Tibial artery (tissue), 4 donors: ENCODE measurements around the gene SCUBE1.

Experiments
- DNase-seq, 2 donors: peaks; one replicate each; pipeline ENCODE4 v3.0.0-alpha.2; 2019
- H3K27ac ChIP-seq, 2 donors: fragments of 200-600 bp; sonication (generic) in 1 of 2; 1 replicate in 1 of 2; 2 replicates in 1 of 2; pipeline ENCODE4 v1.5.1; 2018 to 2019; ENCODE audit warnings: mild to moderate bottlenecking in 1 of 2
- H3K27me3 ChIP-seq, 2 donors: fragments of 200-600 bp; sonication (generic) in 1 of 2; one replicate each; pipeline versions ENCODE4 v1.5.1 to v1.6.0; 2016 to 2019
- H3K36me3 ChIP-seq, 3 donors: fragments of 200-600 bp; sonication (generic) in 2 of 3; one replicate each; pipeline ENCODE4 v1.5.1; 2016 to 2019; ENCODE audit warnings: mild to moderate bottlenecking in 2 of 3
- H3K4me1 ChIP-seq, 4 donors: fragments of 200-600 bp; sonication (generic) in 2 of 4; 1 replicate in 3 of 4; 2 replicates in 1 of 4; pipeline ENCODE4 v1.5.1; 2016 to 2019
- H3K4me3 ChIP-seq, 2 donors: fragments of 200-600 bp; sonication (generic) in 1 of 2; 1 replicate in 1 of 2; 2 replicates in 1 of 2; pipeline ENCODE4 v1.5.1; 2018 to 2019; ENCODE audit warnings: mild to moderate bottlenecking in 2 of 2
- H3K9me3 ChIP-seq, 3 donors: fragments of 200-600 bp; sonication (generic) in 1 of 3; one replicate each; pipeline ENCODE4 v1.5.1; 2016 to 2019
- CTCF ChIP-seq, 2 experiments: fragments of 200-600 bp in 1 of 2; fragments of 450-650 bp in 1 of 2; IDR thresholded peaks; one replicate each; pipeline ENCODE4 v1.5.1; 2017 to 2019; ENCODE audit warnings: antibody characterized with exemption in 2 of 2, mild to moderate bottlenecking in 1 of 2, moderate library complexity in 1 of 2
- intact Hi-C: fragments of 100-400 bp; cut with DNase I; formaldehyde crosslinking; loops from one replicate; pipeline ENCODE4 v1.15.0; 2023; ENCODE audit warnings: low total_unique reads

The SCUBE1 gene

GRCh38 chr22:43148581-43148980 lies 194.6 kb downstream of the SCUBE1 start:
- no peak for TF ChIP-seq CTCF (IDR thresholded peaks at IDR 0.05)
- Histone ChIP-seq H3K4me3 (no peak overlapping the region), H3K27me3 (no peaks in the 10 kb centered on the region), H3K9me3 (no peaks in the 10 kb centered on the region), H3K36me3 (no peaks in the 10 kb centered on the region), H3K4me1 (peaks cover 0 to 25% (median 16%) of the 10 kb centered on the region in 4 donors), H3K27ac (no peak overlapping the region)
- DNase-seq, result no peak
- intact Hi-C loops, result no loop called here

- no peaks in the 10 kb centered on the region for H3K27me3 ChIP-seq
- no peak overlapping the region for H3K4me3 ChIP-seq
- H3K27ac ChIP-seq, result no peak overlapping the region
- TF ChIP-seq CTCF (IDR thresholded peaks at IDR 0.05), result no peak
- H3K9me3 ChIP-seq, result no peaks in the 10 kb centered on the region
- H3K36me3 ChIP-seq, result no peaks in the 10 kb centered on the region
- H3K4me1 ChIP-seq, result peaks cover 0 to 24% (median 14%) of the 10 kb centered on the region in 4 donors
- no peak for DNase-seq
- intact Hi-C loops, result no loop called here
Measured at GRCh38 chr22:43147821-43148220, 195.4 kb downstream of the SCUBE1 start.
